HG02852 (cell line): Measurements from ENCODE around the gene SLC22A4.
A peak's percentile ranks its signal among the peaks of the same experiment; 100 is the strongest.

Experiments used
- ATAC-seq: cut with Tn5 transposase; IDR thresholded peaks from one replicate; pipeline ENCODE4 v1.9.1; 2021; ENCODE audit warnings: mild to moderate bottlenecking, moderate library complexity; ENCODE audit not compliant: unreplicated experiment

Gene SLC22A4

DNA sequence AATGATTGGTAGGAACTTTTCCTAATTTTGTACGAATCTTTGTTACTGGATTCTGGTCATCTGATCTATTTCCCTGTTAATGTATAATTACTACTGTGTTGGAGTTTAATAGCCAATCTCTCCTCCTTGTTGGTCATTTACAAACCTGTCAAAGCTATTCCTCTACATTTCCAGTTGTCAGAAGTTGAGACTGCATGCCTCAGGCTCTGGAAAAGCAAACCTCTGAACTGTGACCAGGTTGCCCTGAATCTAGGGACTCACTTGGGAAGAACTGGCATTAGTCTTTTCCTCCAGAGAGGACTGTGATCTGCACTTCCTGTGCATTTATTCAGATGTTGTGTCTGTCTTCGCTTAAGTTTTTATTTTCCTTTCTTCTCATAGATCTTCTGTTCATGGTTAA lies 20.6 kb upstream of the SLC22A4 start:
- ATAC-seq, result no peak

- no peak for ATAC-seq
These were observed 20.0 kb upstream of the SLC22A4 start for GRCh38 chr5:132274050-132274792.

GRCh38 chr5:132275367-132276220 lies 18.6 kb upstream of the SLC22A4 start:
- ATAC-seq, result no peak

- no peak for ATAC-seq
These were observed 16.9 kb upstream of the SLC22A4 start for GRCh38 chr5:132277256-132277655.

GRCh38 chr5:132277971-132278853 lies 16.0 kb upstream of the SLC22A4 start:
- no peak for ATAC-seq

- ATAC-seq, result no peak
These were observed 14.4 kb upstream of the SLC22A4 start for GRCh38 chr5:132279801-132280200.

- ATAC-seq, result no peak
These were observed 13.6 kb upstream of the SLC22A4 start for GRCh38 chr5:132280371-132281240.

DNA sequence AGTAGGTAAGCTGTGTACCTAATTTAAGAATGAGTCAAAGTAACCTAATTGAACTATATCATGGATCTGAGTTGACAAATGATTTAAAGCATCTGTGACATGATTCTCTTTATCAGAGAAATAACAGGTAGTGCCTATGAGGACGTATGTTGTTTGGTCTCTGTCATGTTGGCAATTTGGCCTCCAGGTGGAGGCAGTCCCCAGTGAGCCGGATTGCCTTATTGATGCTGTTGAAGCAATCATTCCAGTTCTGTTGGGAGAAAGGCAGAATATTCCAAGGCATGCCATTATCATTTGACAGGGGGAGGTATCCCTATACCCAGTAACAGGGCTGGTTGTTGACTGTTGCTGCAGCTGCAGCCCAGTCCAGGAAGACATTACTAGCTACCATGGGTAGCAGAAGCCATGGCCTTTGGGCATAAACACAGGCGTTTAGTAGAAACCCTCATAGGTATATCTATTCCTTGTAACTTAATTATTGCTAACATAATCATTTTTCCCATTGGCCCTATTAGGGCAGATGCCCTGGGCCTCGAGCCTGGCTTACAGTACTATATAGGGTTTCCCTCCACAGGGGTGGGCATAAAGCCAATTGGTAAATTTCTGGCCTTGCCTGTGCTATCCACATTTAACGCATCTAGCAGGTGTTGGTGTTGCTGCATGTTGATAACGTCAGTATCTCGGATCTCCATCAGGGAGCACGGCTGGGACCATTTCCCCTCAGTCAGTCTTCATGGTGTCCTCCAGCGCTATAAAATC lies 12.2 kb upstream of the SLC22A4 start:
- ATAC-seq, result no peak

GRCh38 chr5:132283423-132284043 lies 10.7 kb upstream of the SLC22A4 start:
- no peak for ATAC-seq

DNA sequence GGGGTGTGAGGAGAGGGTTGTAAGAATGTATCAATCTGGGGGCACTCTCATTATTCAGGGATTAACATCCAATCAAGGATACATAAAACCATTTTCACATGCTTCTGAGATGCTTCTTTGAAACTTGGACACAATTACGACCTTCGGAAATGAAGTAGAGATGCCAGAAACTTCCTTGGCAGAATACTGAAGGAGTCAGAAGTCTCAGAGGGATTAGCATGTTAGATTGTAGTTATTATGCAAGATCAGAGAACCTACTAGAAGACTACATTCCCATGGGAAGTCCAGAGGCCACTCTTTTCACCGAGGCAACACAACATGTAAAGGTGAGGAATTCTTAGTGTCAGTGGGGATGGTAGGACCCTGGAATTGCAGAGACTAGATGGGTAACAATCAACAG lies 5.1 kb upstream of the SLC22A4 start:
- ATAC-seq, result no peak

GRCh38 chr5:132291026-132291425 lies 3.2 kb upstream of the SLC22A4 start:
- ATAC-seq, result no peak

GRCh38 chr5:132293066-132293991 lies 865 bp upstream of the SLC22A4 start:
- ATAC-seq, result peak; percentile 40

DNA sequence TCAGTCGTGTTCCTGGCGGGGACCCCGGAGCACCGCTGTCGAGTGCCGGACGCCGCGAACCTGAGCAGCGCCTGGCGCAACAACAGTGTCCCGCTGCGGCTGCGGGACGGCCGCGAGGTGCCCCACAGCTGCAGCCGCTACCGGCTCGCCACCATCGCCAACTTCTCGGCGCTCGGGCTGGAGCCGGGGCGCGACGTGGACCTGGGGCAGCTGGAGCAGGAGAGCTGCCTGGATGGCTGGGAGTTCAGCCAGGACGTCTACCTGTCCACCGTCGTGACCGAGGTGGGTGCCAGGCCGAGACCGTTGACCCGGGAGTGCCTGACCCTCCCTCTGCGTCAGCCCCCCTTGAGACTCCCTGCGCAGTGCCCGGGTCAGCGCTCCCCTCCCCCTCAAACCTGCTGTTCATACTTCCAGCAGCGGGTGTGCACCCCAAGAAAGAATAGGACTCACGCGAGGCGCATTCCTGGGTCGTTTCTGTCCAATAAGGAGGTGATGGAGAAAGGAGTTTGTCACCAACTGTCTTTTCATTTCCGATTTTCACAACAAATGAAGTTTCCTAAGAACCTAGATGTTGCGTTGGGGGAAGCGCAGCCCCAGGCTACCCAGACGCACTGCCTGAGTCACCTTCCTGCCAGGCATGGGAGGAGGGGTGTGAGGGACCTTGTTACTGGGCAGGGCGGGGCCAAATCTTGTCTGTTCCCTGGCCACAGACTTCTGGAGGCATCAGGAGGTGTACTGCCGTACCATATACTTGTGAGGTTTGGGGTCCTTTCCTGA lies 722 bp downstream of the SLC22A4 start:
- ATAC-seq, result no peak

DNA sequence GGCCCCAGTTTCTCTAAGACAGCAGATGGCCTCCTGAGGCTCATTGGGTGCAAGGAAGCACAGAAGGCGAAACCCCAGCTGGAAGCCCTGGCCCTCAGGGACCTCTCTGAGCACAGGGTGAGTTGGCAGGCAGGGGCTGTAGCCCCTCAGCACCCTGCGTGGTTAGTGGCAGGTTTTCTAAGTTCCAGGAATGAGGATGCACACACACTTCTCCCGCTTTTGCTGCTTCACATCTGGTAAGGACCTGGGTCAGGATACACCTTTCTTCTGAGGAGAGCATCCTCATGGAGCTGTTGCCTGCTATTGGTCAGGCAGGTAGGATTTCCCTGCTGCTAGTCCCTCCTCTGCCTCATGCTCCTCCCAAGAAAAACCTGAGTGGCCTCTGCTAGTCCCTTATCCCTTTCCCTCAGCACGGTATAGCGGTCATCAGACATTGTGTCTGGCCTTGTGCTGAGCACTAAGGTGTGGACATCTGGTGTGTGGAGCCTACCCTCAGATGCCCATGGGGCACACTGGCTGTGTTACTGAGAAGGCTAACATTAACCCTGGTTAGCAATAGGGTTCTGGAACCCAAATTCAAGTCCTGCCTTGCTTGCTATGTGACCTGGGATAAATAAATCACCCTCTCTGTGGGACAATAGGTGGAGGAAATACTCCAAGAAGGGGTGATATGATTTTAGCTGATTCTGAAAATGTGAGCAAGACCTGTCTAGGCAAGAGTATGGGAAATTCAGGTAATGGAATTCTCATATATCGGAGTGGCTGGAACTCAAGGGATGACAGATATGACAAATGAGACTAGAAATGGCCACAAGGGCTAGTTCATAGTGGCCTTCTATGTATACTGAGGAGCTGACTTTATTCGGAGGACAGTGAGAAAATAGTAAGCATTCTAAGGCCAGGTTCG lies 1.6 kb downstream of the SLC22A4 start:
- ATAC-seq, result no peak

DNA sequence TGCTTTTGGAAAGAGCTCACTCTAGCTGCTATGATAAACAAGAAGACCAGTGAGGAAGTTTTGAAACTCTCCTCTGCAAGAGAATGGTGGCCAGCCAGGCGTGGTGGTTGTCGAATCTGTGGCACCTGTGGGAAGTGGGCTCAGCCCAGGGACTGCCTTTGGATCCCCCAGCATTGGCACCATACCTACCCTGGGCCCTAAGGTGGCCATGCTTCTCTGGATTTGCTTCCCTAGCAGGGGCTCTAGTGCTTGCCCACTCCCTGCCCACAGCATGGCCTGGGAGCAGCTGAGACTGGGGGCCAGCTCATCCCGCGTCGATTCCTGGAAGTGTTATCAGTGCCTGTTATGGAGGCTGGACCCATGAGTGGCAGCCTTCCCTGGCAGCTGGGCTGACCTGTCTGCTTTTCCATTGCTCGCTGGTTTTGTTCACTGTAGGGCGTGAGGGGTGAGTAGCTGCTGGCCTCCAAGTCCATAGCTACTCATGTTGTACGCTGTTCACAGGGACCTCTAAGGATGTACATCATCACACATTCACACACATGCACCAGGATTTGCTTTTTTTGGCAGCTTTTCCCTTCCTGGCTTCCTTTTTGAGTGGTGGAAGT lies 2.3 kb downstream of the SLC22A4 start:
- no peak for ATAC-seq
